Measurements from ENCODE around the gene TBC1D24.
"Not testable (repeated sequence)": the region's sequence is repeated elsewhere in the genome, so short reads cannot be mapped to it uniquely, and the experiment has no call there.

The TBC1D24 gene

GRCh38 chr16:2529961-2530628, 55.2 kb downstream of the TBC1D24 start:
- no peak for DNase-seq (ENCODE audit: low read depth, low spot score)
- in situ Hi-C loops (cut with HindIII; ENCODE audit: low sequenced_read_pairs), result no loop called here
- TF ChIP-seq CTCF (IDR thresholded peaks at IDR 0.05; ENCODE audit: low read depth, low read length), result no peak
- H3K4me3 ChIP-seq (ENCODE audit: low read depth, low read length), result no peak overlapping the region

GRCh38 chr16:2530629-2531318, 55.8 kb downstream of the TBC1D24 start:
- no peak for DNase-seq (ENCODE audit: low read depth, low spot score)
- in situ Hi-C loops (cut with HindIII; ENCODE audit: low sequenced_read_pairs), result no loop called here
- no peak overlapping the region for H3K4me3 ChIP-seq (ENCODE audit: low read depth, low read length)
- no peak for TF ChIP-seq CTCF (IDR thresholded peaks at IDR 0.05; ENCODE audit: low read depth, low read length)

GRCh38 chr16:2531371-2531695, 56.4 kb downstream of the TBC1D24 start, which contains the start of gene CEMP1:
Gene CEMP1 (minus strand): TSS chr16:2531408. CDS start chr16:2531073, 335 bp downstream.
- in situ Hi-C loops (cut with HindIII; ENCODE audit: low sequenced_read_pairs), result no loop called here
- peak within 1 kb of the TSS; percentile 59 for H3K4me3 ChIP-seq (ENCODE audit: low read depth, low read length)
- no peak for DNase-seq (ENCODE audit: low read depth, low spot score)
- no peak for TF ChIP-seq CTCF (IDR thresholded peaks at IDR 0.05; ENCODE audit: low read depth, low read length)

GRCh38 chr16:2531696-2532493, 57.0 kb downstream of the TBC1D24 start:
- no peak for TF ChIP-seq CTCF (IDR thresholded peaks at IDR 0.05; ENCODE audit: low read depth, low read length)
- in situ Hi-C loops (cut with HindIII; ENCODE audit: low sequenced_read_pairs), result no loop called here
- peak overlapping the region; percentile 59 for H3K4me3 ChIP-seq (ENCODE audit: low read depth, low read length)
- DNase-seq (ENCODE audit: low read depth, low spot score), result peak; percentile 98

- H3K4me3 ChIP-seq (ENCODE audit: low read depth, low read length), result peak overlapping the region; percentile 59
- DNase-seq (ENCODE audit: low read depth, low spot score), result peak; percentile 32
- no peak for TF ChIP-seq CTCF (IDR thresholded peaks at IDR 0.05; ENCODE audit: low read depth, low read length)
- in situ Hi-C loops (cut with HindIII; ENCODE audit: low sequenced_read_pairs), result no loop called here
These were observed 57.7 kb downstream of the TBC1D24 start for GRCh38 chr16:2532494-2533141.

GRCh38 chr16:2533142-2533755, 58.3 kb downstream of the TBC1D24 start:
- peak overlapping the region; percentile 59 for H3K4me3 ChIP-seq (ENCODE audit: low read depth, low read length)
- DNase-seq (ENCODE audit: low read depth, low spot score); in situ Hi-C loops (cut with HindIII; ENCODE audit: low sequenced_read_pairs): not testable (repeated sequence)

All from astrocyte of the spinal cord (primary cell).